ENCODE data around the gene SSBP4.

The SSBP4 gene

DNA sequence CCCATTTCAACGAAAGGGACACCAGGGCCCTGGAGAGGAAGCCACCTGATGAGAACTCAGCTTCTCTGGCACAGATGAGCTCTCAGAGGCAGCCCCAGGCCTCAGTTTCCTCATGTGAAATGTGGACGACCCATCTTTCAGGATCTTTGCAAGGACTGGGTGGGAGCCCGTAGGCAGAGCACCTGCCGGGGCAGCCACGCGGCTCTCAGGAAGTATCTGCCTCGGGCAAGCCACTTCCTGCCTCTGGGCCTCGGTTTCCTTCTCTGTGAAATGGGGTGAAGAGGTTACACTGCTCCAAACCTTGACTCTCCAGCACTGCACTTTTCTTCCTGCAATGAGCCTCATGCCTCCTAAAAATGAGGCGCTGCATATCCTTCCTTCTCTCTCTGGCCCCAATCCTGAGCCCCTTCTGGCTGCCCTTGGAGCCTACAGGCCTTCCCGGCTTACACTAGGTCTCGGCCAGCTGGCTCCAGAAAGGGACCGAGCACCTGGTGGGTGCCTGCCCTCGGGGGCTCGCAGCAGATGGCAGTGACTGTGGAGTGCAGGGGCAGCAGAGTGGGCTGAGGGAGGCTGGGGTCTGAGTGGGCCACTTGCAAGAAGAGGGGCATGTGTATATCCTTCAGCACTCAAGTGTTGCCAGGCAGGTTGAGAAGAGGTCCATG is 3.5 kb downstream of the SSBP4 start:
- DNase-seq: no peak

DNA sequence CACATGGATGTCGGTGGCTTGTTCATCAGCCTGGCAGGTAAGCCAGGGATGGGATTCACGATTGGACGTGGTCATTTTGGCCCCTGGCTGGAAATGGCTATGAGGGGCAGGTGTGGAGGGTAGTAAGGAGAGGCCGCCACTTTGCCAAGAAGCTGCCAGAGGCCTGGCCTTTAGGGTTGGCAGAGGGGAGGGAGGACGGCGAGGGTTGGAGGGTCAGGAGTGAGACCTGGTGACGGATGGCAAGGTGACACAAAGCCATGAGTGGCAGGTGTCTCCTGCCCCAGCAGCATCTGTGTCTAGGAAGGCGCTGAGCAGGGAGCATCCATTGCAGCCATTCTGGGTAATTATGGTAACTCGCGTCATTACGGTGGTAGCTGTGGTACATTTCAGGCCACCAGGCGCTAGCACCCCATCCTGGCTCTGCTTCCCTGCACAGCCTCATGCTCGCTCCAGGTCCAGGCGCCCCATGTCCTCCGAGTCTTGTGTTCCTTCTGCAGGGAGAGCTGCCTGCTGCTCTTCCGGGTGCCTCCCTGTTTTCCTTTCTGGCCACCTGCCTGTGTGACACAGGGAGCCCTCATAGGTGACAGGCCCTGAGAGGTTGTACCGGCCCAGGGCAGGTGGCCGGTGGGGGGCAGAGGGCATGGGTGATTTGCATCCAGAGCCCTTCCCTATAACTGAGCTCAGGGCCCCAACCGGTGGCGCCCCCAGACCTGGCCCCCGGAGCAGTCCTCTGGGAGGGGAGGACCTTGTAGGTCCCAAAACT is 4.2 kb downstream of the SSBP4 start:
- DNase-seq: no peak

DNA sequence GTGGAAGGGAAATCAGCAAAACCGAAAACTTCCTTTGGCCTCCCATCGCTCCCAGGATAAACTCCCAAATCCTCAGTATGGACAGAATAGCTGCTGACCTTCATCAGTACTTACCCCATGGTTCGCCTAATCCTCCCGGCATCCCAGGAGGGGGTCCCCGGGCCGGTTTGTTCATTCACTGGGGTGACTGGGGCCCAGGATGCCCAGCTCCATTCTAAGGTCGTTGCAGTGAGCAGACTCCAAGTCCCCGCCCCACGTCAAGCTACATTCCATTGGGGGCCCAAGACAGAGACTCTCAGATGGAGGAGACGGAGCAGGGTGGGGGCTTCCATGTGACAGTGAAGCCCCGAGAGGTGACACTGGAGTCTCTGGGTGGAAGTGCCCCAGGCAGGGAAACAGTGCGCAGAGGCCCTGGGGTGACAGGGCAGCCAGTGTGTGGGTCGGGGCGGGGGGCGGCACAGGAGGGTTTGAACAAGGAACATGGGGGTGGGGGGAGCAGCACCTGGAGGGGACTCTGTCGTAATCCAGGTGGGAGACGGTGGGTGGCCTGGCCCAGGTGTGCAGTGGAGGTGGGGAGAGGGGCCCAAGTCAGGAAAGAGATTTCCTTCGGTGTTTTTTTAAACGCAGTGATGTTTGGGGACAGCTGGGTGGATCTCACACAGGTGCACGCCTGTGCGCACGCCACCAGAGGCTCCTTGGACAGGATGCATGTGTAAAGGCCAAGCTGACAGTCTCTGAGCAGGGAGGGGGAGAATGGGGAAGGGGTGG is 5.1 kb downstream of the SSBP4 start:
- no peak for DNase-seq

DNA sequence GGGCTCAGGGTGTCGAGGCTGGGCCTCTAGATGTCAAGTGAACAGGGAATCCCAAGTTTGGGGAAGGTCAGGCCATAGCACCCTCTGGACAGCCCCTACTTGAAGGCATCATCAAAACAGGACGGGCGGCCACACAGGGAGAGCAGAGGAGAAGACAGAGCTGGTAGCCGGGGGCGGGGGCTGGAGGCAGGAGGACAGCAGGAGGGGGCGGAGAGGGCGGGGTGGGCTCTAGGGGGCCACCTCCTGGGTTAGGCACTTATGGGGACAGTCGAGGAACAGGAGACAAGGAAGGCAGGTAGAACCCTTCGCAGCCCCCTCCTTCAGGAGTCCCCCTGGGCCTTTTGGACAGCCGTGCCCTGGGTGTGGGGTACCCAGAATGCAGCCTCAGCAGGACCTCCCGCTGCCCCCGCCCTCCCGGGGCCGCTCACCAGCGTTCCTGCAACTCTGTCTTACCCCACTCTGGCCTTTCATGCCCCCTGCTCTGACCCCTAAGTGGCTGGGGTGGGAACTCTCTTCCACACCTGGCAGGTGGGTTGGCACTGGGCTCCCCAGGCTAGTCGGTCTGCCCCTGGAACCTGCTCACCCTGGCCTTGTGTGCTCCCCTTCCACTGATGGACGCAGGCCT is 5.8 kb downstream of the SSBP4 start:
- DNase-seq: no peak

DNA sequence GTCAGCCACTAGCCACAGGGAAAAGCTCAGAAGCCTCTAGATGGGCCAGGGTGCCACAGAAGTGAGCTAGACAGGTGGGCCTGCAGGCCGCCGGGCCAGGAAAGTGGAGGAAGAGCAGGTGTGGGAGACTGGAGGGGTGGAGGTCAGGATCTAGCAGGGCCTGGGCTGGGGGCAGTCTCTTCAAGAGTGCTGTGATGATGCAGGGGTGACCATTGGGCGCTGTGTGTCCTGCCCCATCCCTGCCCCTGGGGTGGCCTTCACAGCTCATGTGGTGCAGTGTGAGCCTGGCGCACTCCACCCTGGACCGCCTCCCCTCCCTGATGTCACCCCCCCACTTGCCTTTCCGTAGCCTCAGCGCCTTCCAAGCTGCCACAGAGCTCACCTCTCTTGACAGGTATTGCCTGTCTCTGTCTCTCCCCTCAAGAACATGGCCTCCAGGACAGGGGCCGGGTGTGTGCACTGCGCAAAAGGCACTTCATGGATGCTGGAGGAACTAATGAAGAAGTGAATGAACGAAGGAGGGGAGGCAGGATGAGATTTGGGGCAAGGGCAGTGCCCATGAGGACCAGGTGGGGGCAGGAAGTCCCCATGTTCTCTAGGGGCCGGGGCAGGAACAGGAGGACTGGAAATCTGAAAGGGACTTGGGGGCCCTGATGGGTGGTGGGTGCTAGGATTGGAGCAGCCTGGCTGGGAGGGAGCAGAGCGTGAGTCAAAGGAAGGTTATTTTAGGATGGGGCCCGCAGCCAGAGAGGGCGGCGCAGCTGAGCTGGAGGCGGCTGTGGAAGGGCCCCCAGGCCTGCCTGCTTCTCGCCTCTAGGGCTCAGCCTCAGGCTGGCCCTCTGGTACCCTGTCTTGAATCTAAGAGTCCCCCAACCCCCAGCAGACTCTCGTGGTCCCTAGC is 6.6 kb downstream of the SSBP4 start:
- peak; percentile 84 for DNase-seq

DNA sequence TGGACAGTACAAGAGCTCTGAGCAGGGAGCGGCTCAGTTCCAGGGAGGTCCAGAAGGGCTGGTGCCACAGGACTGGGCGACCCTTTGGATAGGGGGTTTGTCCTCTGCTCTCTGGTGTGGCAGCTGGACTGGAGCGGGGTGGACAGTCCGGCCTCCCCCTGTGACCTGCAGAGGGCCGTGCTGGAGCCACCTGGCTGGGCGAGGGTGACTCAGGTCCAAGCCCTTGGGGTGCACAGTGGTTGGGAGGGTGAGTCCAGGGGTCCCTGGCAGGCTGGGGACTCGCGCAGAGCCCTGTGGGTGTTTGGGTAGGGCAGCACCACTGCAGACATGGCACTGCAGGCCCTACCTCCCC is 7.2 kb downstream of the SSBP4 start:
- no peak for DNase-seq

DNA sequence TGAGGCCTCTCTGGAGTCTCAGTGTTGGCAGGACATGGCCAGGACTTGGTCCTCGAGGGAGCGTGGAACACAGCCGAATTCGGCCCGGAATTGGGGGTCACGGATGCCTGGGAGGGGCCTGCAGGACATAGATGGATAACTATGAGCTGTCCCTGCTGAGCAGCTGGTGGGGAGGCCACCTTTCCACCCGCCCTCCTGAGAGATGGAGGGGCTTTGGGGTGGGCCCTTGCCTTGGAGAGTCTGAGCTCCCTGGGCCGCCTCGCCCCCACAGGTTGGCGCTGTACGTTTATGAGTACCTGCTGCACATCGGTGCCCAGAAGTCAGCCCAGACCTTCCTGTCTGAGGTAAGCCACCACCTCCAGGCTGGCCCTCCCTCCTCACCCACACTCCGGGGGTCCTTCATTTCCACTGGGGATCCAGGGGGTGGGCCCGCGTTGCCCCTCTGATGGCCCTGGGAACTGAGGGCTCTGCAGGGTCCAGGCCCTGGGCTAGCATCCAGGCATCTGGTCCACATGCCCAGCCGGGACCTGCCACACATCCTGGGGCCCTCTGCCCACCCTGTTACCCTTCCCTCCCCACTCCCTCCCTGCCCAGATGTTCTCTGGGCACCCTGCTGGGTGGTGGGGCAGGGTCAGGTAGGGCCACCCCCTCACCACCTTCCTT is 8.0 kb downstream of the SSBP4 start:
- no peak for DNase-seq

DNA sequence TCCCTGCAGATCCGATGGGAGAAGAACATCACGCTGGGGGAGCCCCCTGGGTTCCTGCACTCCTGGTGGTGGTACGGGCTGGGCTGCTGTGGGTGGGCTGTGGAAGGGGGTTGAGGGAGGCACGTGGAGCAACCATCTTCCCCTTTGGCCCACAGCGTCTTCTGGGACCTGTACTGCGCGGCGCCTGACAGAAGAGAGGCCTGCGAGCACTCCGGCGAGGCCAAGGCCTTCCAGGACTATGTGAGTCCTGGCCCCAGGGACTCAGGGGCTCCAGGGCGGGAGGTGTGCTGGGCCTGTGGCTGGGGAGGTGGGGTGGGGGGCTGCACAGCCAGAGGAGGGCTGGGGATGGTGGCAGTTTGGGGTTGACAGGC is 8.5 kb downstream of the SSBP4 start:
- no peak for DNase-seq

DNA sequence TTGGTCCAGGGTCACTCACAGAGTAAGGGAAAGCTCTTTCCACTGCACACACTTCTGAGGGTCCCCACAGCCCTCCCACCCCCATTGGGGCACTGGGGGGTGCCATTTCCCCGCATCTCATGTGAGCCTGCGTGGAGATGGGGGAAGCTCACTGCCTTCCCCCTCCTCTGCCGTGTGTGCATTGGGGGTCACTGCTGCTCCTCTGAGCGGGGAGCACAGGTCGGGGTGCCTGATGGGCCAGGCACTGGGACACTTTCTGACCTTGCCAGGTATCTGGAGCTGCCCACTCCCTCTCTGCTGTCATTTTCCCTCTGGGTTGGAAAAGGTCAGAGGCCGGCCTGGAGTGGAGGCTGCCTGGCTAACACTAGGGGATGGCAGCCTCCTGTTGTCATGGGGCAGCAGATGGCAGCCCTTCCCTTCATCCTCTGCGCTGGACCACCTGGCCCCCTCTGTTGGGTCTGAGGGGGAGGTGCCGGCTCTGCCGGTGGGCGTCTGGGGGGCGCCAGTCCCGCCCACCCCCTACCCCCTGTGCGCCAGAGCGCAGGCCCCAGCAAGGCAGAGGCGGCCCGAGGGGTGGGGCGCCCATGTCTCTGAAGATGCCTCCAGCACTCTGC is 9.1 kb downstream of the SSBP4 start:
- DNase-seq: no peak

DNA sequence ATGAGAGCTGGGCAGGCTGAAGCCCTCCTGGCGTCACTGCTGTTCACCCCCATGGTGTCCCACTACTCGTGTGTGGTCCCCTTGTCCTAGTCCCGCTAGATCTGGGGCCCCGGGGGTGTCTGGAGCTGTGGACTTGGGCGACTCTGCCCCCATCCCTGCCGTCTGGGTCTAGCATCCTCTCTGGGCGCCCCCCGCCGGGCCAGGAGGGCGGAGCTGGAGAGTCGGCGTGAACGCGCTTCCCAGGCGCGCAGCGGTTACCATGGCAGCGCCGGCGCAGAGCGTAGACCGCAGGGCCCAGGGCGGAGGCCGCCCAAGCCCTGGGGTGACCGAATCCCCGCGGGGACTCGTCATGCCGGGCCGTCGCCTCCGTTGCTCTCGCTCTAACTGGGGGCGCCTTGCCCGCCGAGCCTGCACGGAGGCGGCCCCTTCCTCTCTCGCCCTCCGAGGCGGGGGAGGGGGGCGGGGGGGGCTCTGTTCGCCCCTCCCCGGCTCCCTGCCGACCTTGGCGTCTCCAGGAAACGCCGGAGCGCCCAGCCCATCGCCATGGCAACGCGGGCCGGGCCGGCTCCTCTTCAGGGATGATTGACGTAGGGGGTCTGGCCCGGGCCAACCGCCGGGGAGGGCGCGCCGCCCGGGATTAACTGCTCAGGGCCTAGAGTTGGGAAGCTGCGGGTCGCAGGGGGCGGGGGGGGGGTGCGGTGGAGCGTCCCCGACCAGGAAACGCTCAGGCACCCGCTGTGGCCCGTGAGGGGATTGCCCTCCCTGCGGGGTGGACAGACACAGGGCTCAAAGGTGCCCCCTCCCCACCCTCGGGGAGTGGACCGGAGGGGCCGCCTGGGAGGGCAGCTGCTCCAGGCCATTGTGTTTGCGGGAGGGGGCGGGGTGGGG is 9.8 kb downstream of the SSBP4 start:
- DNase-seq: peak; percentile 89

DNA sequence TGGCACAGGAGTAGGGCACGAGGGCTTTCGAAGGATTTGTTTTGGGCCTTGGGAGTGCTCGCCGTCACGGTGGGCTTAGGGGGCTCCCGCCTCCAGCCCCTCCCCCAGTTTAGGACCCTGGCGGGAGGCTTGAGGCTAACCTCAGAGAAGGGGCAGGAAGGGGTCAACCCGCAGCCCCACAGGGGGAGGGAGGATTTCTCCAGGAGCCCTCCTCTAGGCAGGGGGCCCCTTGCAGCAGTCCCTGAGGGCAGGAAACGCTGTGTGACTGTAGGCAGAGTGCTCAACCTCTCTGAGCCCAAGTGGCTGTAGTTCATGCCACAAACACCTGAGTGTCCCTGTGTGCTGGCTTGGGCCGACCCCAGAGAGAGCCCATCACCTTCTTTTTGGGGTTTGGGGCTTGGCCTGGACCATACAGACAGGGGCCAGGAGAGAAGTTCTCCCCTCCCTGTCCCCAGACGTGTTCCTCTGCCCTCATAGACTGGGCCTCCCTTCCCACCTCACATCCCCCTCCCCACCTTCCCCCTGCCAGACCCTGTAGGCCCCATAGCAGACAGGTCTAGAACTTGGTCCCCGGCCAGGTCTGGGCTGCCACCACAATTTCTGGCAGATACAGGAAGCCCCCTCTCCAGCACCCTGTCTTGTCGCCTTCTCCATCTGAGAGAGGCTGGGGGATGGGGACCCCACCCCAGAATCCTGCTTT is 10.7 kb downstream of the SSBP4 start:
- DNase-seq: peak; percentile 50

DNA sequence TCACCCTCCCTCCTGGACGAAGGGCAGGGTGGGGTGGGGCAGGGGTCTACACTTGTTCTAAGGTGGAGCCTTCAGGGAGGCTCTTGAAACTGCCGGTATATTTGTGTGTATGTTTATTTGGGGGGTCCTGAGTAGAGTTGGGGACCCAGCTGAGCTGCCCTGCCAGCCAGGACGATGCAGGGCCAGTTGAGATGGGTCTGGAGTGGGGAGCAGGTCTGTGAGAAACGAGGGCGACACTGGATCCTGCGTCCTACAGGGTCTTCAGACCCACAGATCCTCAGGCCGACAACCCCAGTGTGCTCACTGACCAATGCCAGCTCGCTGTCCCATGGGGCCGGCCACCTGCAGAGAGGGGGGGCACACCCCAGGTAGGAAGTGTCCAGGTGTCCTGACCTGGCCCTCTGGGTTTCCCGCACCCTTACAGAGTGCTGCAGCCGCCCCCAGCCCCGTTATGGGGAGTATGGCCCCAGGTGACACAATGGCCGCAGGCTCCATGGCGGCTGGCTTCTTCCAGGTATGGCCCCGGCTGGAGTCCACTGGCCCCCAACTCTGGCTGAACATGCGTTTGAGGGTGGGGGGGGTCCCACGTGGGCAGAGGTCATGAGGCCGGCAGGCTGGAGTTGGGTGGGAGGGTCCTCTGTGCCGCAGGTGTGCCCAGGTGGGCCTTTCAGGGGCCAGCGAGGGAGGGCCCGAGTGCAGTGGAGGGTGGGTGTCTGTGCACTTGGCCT is 11.4 kb downstream of the SSBP4 start:
- peak; percentile 48 for DNase-seq

DNA sequence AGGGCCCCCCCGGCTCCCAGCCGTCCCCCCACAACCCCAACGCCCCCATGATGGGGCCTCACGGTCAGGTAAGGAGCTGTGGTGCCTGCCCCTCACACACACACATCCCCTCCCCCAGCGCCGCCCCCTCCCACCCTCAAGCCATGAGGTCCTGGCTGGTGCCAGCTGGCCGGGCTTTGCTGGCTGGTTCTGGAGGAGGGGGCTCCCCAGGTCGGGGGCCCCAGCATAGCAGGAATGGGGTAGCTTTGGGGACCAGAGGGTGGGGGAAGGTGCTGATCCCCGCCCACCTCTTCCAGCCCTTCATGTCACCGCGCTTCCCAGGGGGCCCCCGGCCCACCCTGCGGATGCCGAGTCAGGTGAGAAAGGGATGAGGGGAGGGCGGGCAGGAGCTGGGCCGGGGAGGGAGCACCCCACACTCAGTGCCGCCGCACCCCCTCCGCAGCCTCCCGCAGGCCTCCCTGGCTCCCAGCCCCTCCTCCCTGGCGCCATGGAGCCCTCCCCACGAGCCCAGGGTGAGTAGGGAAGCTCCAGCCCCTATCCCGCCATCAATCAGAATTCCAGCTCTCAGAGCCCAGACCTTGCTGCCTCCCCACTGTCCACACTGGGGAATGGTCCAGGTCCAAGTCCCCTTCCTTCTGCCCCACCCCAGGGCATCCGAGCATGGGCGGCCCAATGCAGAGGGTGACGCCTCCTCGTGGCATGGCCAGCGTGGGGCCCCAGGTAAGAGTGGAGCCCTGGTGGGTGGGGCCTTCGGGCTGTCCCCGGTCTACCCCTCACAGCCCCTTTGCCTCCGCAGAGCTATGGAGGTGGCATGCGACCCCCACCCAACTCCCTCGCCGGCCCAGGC is 12.4 kb downstream of the SSBP4 start:
- peak; percentile 45 for DNase-seq

DNA sequence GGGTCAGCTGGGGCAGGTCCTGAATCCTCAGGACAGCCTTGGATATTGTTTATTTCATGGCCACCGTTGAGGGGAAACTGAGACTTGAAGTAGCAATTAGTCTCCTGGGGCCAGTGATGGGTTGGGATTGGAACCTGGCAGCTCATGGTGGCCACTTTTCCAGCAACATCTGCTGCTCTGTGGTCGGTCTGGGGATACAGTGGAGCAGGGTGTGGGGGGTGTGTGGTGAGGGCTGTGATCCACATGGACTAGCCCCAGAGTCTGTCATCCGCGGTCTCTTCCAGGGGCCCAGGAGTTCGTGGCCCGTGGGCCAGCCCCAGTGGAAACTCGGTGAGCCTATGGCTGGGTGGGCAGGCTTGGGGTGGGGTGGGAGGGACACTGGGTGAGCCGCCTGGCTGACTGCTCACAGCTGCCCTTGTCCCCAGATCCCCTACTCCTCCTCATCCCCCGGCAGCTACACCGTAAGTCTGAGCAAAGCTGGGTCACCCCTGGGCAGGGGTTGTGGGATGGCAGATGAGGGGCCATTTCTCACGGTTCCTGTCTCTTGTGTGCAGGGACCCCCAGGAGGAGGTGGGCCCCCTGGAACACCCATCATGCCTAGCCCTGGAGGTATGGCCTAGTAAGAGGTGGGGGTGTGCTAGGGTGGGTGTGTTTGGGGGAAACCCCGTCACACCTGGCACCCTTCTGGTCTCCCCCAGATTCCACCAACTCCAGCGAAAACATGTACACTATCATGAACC is 13.2 kb downstream of the SSBP4 start:
- DNase-seq: peak; percentile 59

DNA sequence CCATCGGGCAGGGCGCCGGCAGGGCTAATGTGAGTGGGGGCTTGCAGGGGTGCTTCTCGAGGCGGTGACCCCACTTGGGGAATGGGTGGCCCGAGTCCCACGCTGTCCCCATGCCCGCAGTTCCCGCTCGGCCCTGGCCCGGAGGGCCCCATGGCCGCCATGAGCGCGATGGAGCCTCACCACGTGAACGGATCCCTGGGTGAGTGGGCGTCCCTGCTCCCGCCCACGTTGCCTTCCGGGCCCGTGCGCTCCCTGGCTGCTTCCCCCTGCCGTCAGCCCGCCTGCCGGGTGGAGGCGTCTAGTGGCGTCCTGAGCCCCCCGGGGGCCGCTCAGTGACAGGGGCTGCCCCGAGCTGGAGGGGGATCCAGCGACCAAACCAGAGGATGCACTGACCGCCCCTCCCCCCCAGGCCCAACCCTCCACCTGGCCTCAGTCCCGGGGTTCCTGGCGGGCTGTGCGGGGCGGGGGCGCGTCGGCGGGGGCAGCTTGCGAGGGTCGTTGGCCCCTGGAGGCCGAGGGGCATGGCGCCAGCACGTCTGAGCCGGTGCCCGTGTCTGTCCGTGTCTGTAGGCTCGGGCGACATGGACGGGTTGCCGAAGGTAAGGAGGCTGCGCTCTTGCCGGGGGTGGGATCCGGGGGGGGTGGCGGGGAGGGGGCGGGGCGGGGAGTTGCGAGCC is 14.0 kb downstream of the SSBP4 start:
- DNase-seq: peak; percentile 73

DNA sequence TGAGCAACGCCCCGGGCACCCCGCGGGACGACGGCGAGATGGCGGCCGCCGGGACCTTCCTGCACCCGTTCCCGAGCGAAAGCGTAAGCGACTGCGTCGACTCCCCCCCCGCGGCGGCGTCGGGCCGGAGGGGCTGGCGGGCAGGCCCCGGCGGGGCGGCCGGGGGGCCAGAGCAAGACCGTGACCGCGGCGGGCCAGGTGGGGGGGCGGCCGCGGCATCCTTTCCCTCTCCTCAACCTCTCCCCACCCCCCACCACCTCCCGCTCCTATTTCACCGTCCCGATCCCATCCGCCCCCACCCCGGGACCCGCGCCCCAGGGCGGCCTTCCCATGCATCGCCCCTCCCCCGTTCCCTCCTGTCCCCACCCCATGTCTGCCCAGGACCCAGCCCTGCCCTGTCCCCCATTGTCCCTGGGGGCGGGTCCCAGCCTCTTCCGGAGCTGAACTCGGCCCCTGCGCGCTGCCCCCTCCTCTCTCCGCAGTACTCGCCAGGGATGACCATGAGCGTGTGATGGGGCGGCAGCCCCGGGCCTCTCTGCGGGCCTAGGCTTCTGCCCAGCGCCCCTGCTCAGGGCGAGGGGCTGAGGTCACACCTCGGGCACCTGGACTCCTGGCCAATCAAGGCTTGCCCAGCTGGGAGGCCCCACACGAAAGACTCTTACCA is 14.7 kb downstream of the SSBP4 start:
- peak; percentile 57 for DNase-seq
